ENCODE data around the gene IL22RA1. TPM values are rescaled to one million over a fixed set of nuclear protein-coding genes. Genes with fewer than 3 reads are reported as not detected.

The IL22RA1 gene
- total RNA-seq, 4 donors from 2014 or later: 34.7 to 53.1 (median 45.9) TPM

- DNase-seq (ENCODE audit: low spot score in 2 of 2): no peak
- intact Hi-C loops (cut with DNase I; ENCODE audit: low total_unique reads): no loop called here
- TF ChIP-seq, protein P1, sequence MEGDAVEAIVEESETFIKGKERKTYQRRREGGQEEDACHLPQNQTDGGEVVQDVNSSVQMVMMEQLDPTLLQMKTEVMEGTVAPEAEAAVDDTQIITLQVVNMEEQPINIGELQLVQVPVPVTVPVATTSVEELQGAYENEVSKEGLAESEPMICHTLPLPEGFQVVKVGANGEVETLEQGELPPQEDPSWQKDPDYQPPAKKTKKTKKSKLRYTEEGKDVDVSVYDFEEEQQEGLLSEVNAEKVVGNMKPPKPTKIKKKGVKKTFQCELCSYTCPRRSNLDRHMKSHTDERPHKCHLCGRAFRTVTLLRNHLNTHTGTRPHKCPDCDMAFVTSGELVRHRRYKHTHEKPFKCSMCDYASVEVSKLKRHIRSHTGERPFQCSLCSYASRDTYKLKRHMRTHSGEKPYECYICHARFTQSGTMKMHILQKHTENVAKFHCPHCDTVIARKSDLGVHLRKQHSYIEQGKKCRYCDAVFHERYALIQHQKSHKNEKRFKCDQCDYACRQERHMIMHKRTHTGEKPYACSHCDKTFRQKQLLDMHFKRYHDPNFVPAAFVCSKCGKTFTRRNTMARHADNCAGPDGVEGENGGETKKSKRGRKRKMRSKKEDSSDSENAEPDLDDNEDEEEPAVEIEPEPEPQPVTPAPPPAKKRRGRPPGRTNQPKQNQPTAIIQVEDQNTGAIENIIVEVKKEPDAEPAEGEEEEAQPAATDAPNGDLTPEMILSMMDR (IDR thresholded peaks at IDR 0.05): no peak
- TF ChIP-seq POLR2A (IDR thresholded peaks at IDR 0.05): no peak
- 83 to 93% methylated on average over 2 of the region's 2 CpGs for WGBS, 2 donors
- H3K4me3 ChIP-seq (ENCODE audit: low read depth, poor library complexity, severe bottlenecking): no peak overlapping the region
Measured at GRCh38 chr1:24117132-24117531, 25.8 kb downstream of the IL22RA1 start.

DNA sequence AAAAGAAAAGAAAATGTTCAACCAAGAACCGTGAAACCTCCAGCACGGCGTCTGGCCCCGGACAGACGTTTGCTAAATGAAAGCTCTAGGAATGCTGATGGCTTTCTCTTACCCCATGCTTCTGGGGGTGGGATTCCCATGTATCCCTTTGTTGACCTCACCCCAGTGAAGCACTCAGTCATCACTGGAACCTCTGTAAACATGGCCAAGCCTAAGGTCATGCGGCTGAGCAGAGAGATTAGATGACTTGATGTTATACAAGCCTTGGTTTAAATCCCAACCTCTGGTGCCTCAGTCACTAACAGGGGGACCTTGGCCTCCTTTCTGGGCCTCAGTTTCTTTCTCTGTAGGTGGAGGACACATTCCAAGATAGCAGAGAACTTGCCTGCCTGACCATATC lies 28.2 kb downstream of the IL22RA1 start:
- DNase-seq (ENCODE audit: low spot score in 2 of 2): no peak
- TF ChIP-seq, protein P1 (IDR thresholded peaks at IDR 0.05): no peak
- TF ChIP-seq POLR2A (IDR thresholded peaks at IDR 0.05): no peak
- H3K4me3 ChIP-seq (ENCODE audit: low read depth, poor library complexity, severe bottlenecking): no peak overlapping the region
- WGBS, 2 donors: 89 to 95% methylated on average over 6 of the region's 6 CpGs
- intact Hi-C loops (cut with DNase I; ENCODE audit: low total_unique reads): loop anchor here (5.0 kb wide), 1 partner anchor 42 kb away; no protein-coding TSS in a partner anchor

DNA sequence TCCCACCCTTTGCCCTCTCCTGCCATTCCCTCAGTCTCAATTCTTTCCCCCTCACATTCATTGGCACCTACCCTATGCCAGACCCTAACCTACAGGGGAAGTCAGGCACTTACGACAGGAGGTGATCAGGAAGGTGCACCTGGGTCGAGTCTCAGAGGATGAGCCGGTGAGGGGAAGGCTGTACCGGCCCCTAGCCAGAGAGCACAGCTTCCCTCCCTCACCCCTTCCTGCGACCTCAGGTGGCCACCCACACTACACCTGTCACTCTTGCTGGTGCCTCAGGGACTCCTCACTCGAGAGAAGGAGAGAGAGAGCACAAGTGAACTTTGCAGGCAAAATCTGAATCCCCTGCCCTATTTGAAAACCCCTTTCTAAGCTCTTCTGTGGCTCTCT lies 29.3 kb downstream of the IL22RA1 start:
- WGBS, 2 donors: 76 to 83% methylated on average over 6 of the region's 6 CpGs
- no peak for TF ChIP-seq POLR2A (IDR thresholded peaks at IDR 0.05)
- TF ChIP-seq, protein P1 (IDR thresholded peaks at IDR 0.05): no peak
- no peak for DNase-seq (ENCODE audit: low spot score in 2 of 2)
- no peak overlapping the region for H3K4me3 ChIP-seq (ENCODE audit: low read depth, poor library complexity, severe bottlenecking)
- intact Hi-C loops (cut with DNase I; ENCODE audit: low total_unique reads): loop anchor here (5.0 kb wide), 1 partner anchor 41 kb away; no protein-coding TSS in a partner anchor

DNA sequence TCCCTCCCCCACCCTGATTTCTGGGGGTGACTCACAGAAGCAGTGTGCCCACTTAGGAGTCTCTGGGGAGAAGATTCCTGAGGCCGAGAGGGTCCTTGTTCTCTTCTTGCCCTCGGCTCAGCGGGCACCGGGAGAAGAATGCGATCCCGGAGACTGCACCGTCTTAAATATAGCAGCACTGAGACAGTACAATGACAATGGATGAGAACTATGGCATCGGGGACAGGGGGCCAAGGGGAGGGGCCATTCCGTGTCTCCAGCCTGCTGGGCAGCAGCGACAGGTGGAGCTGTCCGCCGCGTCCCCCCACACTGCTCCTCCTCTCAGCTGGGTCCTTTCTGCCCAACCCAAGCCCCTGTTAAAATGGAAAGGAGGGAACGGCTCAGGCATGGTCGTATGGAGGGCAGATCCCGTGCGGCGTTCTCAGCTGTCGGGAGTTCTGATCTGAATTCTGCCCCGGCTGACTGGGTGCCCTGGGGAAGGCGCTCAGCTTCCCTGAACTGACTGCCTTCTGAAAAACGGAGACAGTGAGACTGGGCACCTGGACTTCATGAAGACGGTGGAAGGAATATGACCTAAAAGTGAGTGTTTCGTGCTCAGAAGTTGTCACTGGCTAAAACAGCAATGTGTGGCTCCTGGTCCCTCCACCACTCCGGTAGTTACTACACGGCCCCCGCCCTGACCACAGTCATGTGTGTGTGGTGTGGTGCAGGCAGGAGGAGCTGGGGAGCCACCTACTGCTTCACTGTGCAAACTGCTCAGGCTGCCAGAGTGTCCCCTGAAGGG lies 30.8 kb downstream of the IL22RA1 start, which contains the start of gene MYOM3:
Gene MYOM3, minus strand, starts transcription at position 140 of the 784 bp plus-strand sequence. CDS start 3,499 bp downstream, outside the sequence.
- WGBS, 2 donors: 23 to 32% methylated on average over 24 to 27 of the region's 27 CpGs
- H3K4me3 ChIP-seq (ENCODE audit: low read depth, poor library complexity, severe bottlenecking): no peak within 1 kb of the TSS
- no peak for TF ChIP-seq POLR2A (IDR thresholded peaks at IDR 0.05)
- TF ChIP-seq, protein P1 (IDR thresholded peaks at IDR 0.05): no peak
- intact Hi-C loops (cut with DNase I; ENCODE audit: low total_unique reads): loop anchor here (5.0 kb wide), 1 partner anchor 40 kb away; no protein-coding TSS in a partner anchor
- DNase-seq (ENCODE audit: low spot score in 2 of 2): peak; percentile 65 to 93

GRCh38 chr1:24111262-24111995 lies 31.5 kb downstream of the IL22RA1 start:
- 26 to 35% methylated on average over 18 to 20 of the region's 20 CpGs for WGBS, 2 donors
- no peak overlapping the region for H3K4me3 ChIP-seq (ENCODE audit: low read depth, poor library complexity, severe bottlenecking)
- intact Hi-C loops (cut with DNase I; ENCODE audit: low total_unique reads): loop anchor here (5.0 kb wide), 1 partner anchor 39 kb away; no protein-coding TSS in a partner anchor
- DNase-seq (ENCODE audit: low spot score in 2 of 2): peak in 1 of 2 donors; percentile 90
- TF ChIP-seq POLR2A (IDR thresholded peaks at IDR 0.05): no peak
- TF ChIP-seq, protein P1 (IDR thresholded peaks at IDR 0.05): no peak

Data from lower leg skin (tissue), 4 donors.